AG04450 (cell line): Measurements from ENCODE around the gene KCNK4. TPM values are rescaled to one million over a fixed set of nuclear protein-coding genes. Genes with fewer than 3 reads are reported as not detected.

ENCODE experiments used
- CTCF ChIA-PET: fragments of 300-600, 350-600 bp; formaldehyde crosslinking; extraction: SDS; loops from one replicate; lab custom pipeline; 2022; ENCODE audit warnings: antibody characterized with exemption, inconsistent platforms; lab: Charles Lee
- POLR2A ChIA-PET: fragments of 350-600 bp; formaldehyde crosslinking; extraction: SDS; loops from one replicate; lab custom pipeline; 2021; ENCODE audit warnings: antibody characterized with exemption, inconsistent platforms; lab: Yijun Ruan, JAX
- DNase-seq: peaks from one replicate; pipeline ENCODE4 v3.0.0-alpha.2; 2011; ENCODE audit warnings: low read depth, low spot score
- H3K27ac ChIP-seq: one replicate; pipeline ENCODE4 v1.5.1; 2012; ENCODE audit warnings: low read depth, low read length, control low read depth
- H3K27me3 ChIP-seq: one replicate; pipeline ENCODE4 v1.6.0; 2012; ENCODE audit warnings: low read length; ENCODE audit not compliant: control insufficient read depth, insufficient read depth
- H3K4me3 ChIP-seq: 2 replicates; pipeline ENCODE4 v1.5.1; 2011; ENCODE audit warnings: mild to moderate bottlenecking, low read depth, low read length, control low read depth
- H3K9me3 ChIP-seq: 2 replicates; pipeline ENCODE4 v1.5.1; 2012; ENCODE audit warnings: low read length; ENCODE audit not compliant: control insufficient read depth, insufficient read depth
- CTCF ChIP-seq: IDR thresholded peaks from 2 replicates; pipeline ENCODE4 v1.5.1; 2011; ENCODE audit warnings: low read depth, low read length, control low read depth, inconsistent platforms
- polyA minus RNA-seq: library from RNA; depleted of rRNA, polyadenylated mRNA; stranded (reverse); fragments of >200 nt; gene quantifications from 2 replicates; pipeline ENCODE4 v1.2.3, GENCODE V29; 2011; rRNA and poly(A)+ RNA removed
- polyA plus RNA-seq: library from polyadenylated mRNA; depleted of rRNA; stranded (reverse); fragments of >200 nt; gene quantifications from 2 replicates; pipeline ENCODE4 v1.2.3, GENCODE V29; 2011; rRNA removed

KCNK4 gene
- not detected in 2 replicates for polyA plus RNA-seq
- not detected in 2 replicates for polyA minus RNA-seq

DNA sequence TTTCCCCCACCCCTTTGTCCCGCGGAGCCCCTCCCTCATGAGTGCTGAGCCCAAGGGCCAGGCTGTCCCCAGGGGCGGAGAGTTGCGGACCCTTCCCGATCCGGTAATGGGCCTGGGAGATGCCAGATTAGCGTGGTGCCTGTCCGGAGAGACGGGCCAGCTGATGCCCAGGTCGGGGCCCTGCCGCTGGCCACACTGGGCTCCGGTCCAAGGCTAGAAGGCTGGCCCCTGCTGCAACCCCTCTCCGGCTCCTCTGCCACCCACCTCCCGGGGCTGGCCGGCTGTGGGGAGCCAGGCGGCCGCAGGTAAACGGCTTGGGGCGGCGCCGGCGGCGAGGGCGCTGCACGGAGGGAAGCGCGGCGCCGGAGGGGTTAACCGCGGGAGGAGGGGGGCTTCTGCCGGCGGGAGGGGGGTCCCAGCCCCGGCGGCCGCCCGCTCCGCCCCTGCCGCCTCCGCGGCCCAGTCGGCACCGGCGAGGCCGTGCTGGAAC, at the start of gene KCNK4:
Gene KCNK4 (plus strand): TSS at position 41 of the 490 bp plus-strand sequence. CDS start 1,717 bp downstream, outside the sequence.
- Histone ChIP-seq H3K4me3 (peak within 1 kb of the TSS; percentile 29; the same call in 1 of the 2 replicates), H3K9me3 (no peaks in the 10 kb centered on the region), H3K27ac (no peak within 1 kb of the TSS), H3K27me3 (peaks cover 48% of the 10 kb centered on the region)
- no peak for TF ChIP-seq CTCF
- no peak for DNase-seq
- CTCF ChIA-PET = interaction anchor here (12.0 kb wide), 1 partner anchor 11 kb away, joined by 124 read pairs; the partner anchor contains the start of gene CATSPERZ
- POLR2A ChIA-PET = no interaction called here

DNA sequence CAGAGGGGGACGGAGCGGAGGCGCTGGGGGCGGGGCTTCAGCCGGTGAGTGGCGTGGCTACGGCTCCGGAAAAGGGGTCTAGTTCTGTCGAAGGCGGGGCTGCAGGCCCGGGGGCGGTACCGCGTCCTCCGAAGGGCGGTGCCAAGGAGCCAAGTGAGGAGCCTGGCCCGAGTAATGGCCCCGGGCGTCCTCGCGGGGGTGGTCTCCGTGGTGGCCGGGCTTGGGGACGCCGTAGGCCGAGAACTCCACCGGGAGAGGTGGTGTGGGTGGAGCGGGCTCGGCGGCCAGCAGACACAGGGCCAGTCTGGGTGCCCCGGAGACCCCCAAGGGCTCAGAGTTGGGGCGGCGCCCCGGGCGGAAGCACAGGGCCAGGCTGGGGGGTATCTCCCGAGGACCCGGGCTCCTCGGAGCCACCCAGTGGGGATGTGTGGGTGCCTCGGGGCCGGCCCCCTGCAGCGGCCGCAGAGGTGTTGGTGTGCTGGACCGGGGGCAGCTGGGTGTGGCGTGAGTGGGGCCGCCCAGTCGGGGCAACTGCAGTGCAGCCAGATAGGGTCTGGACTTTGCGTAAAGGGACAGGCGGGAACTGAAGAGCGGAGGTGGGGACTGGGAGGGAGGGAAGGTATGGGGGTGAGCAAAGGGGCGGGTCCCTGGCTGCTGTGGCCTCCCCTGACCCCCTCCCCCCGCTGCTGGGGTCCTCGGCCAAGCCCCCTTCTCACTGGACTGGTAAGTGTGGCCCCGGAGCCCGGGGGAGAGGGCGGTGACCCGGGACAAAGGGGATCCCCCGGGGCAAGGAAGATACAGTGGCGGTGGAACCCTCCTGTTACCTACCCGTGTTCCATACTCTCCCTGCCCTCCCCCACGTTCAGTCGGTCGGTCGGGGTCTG, 49.4 kb upstream of the KCNK4 start:
- Histone ChIP-seq H3K9me3 (peaks cover 4% of the 10 kb centered on the region; the same call in 1 of the 2 replicates), H3K27ac (peak overlapping the region; percentile 39), H3K4me3 (peak overlapping the region; percentile 84), H3K27me3 (no peaks in the 10 kb centered on the region)
- no peak for DNase-seq
- POLR2A ChIA-PET = interaction anchor here (0.7 to 1.3 kb wide), 10 partner anchors 10 to 62 kb away, joined by 3 to 6 read pairs (median 4); partner anchors contain the start of genes NUDT22, STIP1 and TRPT1
- CTCF ChIA-PET = interaction anchor here (0.6 to 1.5 kb wide), 4 partner anchors 27 to 608 kb away, joined by 3 to 11 read pairs (median 4); no protein-coding TSS in a partner anchor
- no peak for TF ChIP-seq CTCF

- no peak for DNase-seq
- ChIA-PET CTCF (interaction anchor here (1.3 to 3.3 kb wide), 4 partner anchors 9 to 61 kb away, joined by 3 to 22 read pairs (median 7); partner anchors contain the start of gene ESRRA), POLR2A (interaction anchor here (0.8 to 1.1 kb wide), 2 partner anchors 27 to 58 kb away, joined by 3 read pairs; partner anchors contain the start of gene STIP1)
- H3K4me3 ChIP-seq = peak overlapping the region; percentile 84
- no peaks in the 10 kb centered on the region for H3K27me3 ChIP-seq
- H3K27ac ChIP-seq = peak overlapping the region; percentile 21
- TF ChIP-seq CTCF = no peak
- peaks cover 4% of the 10 kb centered on the region; the same call in 1 of the 2 replicates for H3K9me3 ChIP-seq
These were observed 47.8 kb upstream of the KCNK4 start for GRCh38 chr11:64243236-64243854.

- ChIA-PET POLR2A (no interaction called here), CTCF (interaction anchor here (1.3 to 3.3 kb wide), 3 partner anchors 39 to 60 kb away, joined by 7 to 22 read pairs (median 7); partner anchors contain the start of gene ESRRA)
- Histone ChIP-seq H3K27ac (no peak overlapping the region), H3K9me3 (peaks cover 4% of the 10 kb centered on the region; the same call in 1 of the 2 replicates), H3K27me3 (no peaks in the 10 kb centered on the region), H3K4me3 (peak overlapping the region; percentile 10; the same call in 1 of the 2 replicates)
- TF ChIP-seq CTCF = no peak
- DNase-seq = no peak
These were observed 47.0 kb upstream of the KCNK4 start for GRCh38 chr11:64244107-64244506.
